Hepatocyte (in vitro differentiated cells): ENCODE measurements around the gene TFCP2L1. TPM values are rescaled to one million over a fixed set of nuclear protein-coding genes. Genes with fewer than 3 reads are reported as not detected.

Source experiments
- DNase-seq: peaks from one replicate; pipeline ENCODE4 v3.0.0-alpha.2; 2016; ENCODE audit warnings: low spot score
- H2AFZ ChIP-seq: fragments of 200-600 bp; sonication (generic); 2 replicates; pipeline ENCODE4 v1.6.0; 2016; ENCODE audit warnings: antibody characterized with exemption, mild to moderate bottlenecking
- H3K27ac ChIP-seq: fragments of 200-600 bp; sonication (generic); 2 replicates; pipeline ENCODE4 v1.5.1; 2016; ENCODE audit warnings: mild to moderate bottlenecking
- H3K27me3 ChIP-seq: fragments of 200-600 bp; sonication (generic); 2 replicates; pipeline ENCODE4 v1.6.1; 2016
- H3K36me3 ChIP-seq: fragments of 200-600 bp; sonication (generic); replicated peaks from 2 replicates; pipeline ENCODE4 v1.5.1; 2016; ENCODE audit warnings: low read depth; ENCODE audit not compliant: insufficient read depth
- H3K4me1 ChIP-seq: fragments of 200-600 bp; sonication (generic); 2 replicates; pipeline ENCODE4 v1.5.1; 2016; ENCODE audit warnings: mild to moderate bottlenecking, moderate library complexity; ENCODE audit not compliant: insufficient read depth
- H3K4me2 ChIP-seq: fragments of 200-600 bp; sonication (generic); 2 replicates; pipeline ENCODE4 v1.6.0; 2016
- H3K4me3 ChIP-seq: fragments of 200-600 bp; sonication (generic); 2 replicates; pipeline ENCODE4 v1.5.1; 2016; ENCODE audit warnings: mild to moderate bottlenecking
- H3K79me2 ChIP-seq: fragments of 200-600 bp; sonication (generic); 2 replicates; pipeline ENCODE4 v1.6.0; 2017; ENCODE audit warnings: mild to moderate bottlenecking
- H3K9me2 ChIP-seq: fragments of 200-600 bp; sonication (generic); replicated peaks from 2 replicates; pipeline ENCODE4 v1.6.0; 2017; ENCODE audit warnings: mild to moderate bottlenecking; ENCODE audit not compliant: insufficient read depth
- H3K9me3 ChIP-seq: fragments of 200-600 bp; sonication (generic); 2 replicates; pipeline ENCODE4 v1.5.1; 2016; ENCODE audit warnings: low read depth, mild to moderate bottlenecking
- H4K20me1 ChIP-seq: fragments of 200-600 bp; sonication (generic); 2 replicates; pipeline ENCODE4 v1.6.0; 2016; ENCODE audit warnings: mild to moderate bottlenecking; ENCODE audit not compliant: insufficient read depth, poor library complexity, severe bottlenecking
- CTCF ChIP-seq: fragments of 200-600 bp; sonication (generic); IDR thresholded peaks from 2 replicates; pipeline ENCODE4 v1.5.1; 2016; ENCODE audit warnings: antibody characterized with exemption, mild to moderate bottlenecking; ENCODE audit not compliant: poor library complexity
- EZH2 ChIP-seq: fragments of 200-600 bp; sonication (generic); IDR thresholded peaks from 2 replicates; pipeline ENCODE4 v1.6.1; 2016; ENCODE audit warnings: antibody characterized with exemption, mild to moderate bottlenecking, borderline replicate concordance
- EZH2phosphoT487 ChIP-seq: fragments of 200-600 bp; sonication (generic); IDR thresholded peaks from one replicate; pipeline ENCODE4 v1.6.1; 2018; ENCODE audit warnings: antibody characterized with exemption, mild to moderate bottlenecking, low read depth, moderate library complexity; ENCODE audit not compliant: unreplicated experiment, severe bottlenecking
- WGBS: methylation state at CpG from one replicate; pipeline ENCODE4 v1.1.6; 2016; ENCODE audit warnings: low lambda C conversion rate; ENCODE audit errors: missing lambda C conversion rate; 5-methylcytosine and 5-hydroxymethylcytosine counted together
- polyA plus RNA-seq: library from polyadenylated mRNA; unstranded; fragments of >200 nt; fragmentation: Nextera tagmentation; extraction: Ambion mirVana; gene quantifications from 2 replicates; pipeline ENCODE4 v1.2.1, GENCODE V29; 2016
- total RNA-seq: library from RNA; depleted of rRNA; stranded (reverse); fragments of >200 nt; gene quantifications from 2 replicates; pipeline ENCODE4 v1.2.3, GENCODE V29; 2014

The TFCP2L1 gene
- total and polyA plus RNA-seq, 2 experiments from 2014 or later: 1.1 to 2.5 TPM

GRCh38 chr2:121251497-121251896 is 33.5 kb downstream of the TFCP2L1 start:
- 98% methylated on average over 1 of the region's 1 CpG for WGBS
- H3K4me3 ChIP-seq: no peak overlapping the region

GRCh38 chr2:121248766-121249343 is 36.1 kb downstream of the TFCP2L1 start:
- Histone ChIP-seq H3K4me3 (no peak overlapping the region), H3K9me3 (no peaks in the 10 kb centered on the region), H2AFZ (no peak overlapping the region), H3K36me3 (no peaks in the 10 kb centered on the region), H3K4me2 (no peak overlapping the region), H3K4me1 (no peaks in the 10 kb centered on the region), H3K79me2 (no peaks in the 10 kb centered on the region), H3K9me2 (no peaks in the 10 kb centered on the region), H4K20me1 (no peaks in the 10 kb centered on the region), H3K27ac (no peak overlapping the region), H3K27me3 (no peaks in the 10 kb centered on the region)
- 93% methylated on average over 18 of the region's 18 CpGs for WGBS
- no peak for TF ChIP-seq EZH2phosphoT487
- TF ChIP-seq EZH2: no peak
- no peak for TF ChIP-seq CTCF
- DNase-seq: no peak

More at GRCh38 chr2:121251497-121251896, 33.5 kb downstream of the TFCP2L1 start:
- Histone ChIP-seq H3K9me2 (no peaks in the 10 kb centered on the region), H3K4me1 (no peaks in the 10 kb centered on the region), H3K36me3 (no peaks in the 10 kb centered on the region), H2AFZ (no peak overlapping the region), H3K4me2 (no peak overlapping the region), H3K27ac (no peak overlapping the region), H3K9me3 (no peaks in the 10 kb centered on the region), H4K20me1 (no peaks in the 10 kb centered on the region), H3K79me2 (no peaks in the 10 kb centered on the region), H3K27me3 (no peaks in the 10 kb centered on the region)
- no peak for DNase-seq
- no peak for TF ChIP-seq EZH2

- Histone ChIP-seq H4K20me1 (no peaks in the 10 kb centered on the region), H3K79me2 (no peaks in the 10 kb centered on the region), H3K36me3 (no peaks in the 10 kb centered on the region), H3K27ac (no peak overlapping the region), H3K9me3 (no peaks in the 10 kb centered on the region), H3K27me3 (no peaks in the 10 kb centered on the region), H3K9me2 (no peaks in the 10 kb centered on the region), H3K4me2 (no peak overlapping the region), H3K4me3 (no peak overlapping the region), H3K4me1 (no peaks in the 10 kb centered on the region), H2AFZ (no peak overlapping the region)
- WGBS: 93% methylated on average over 5 of the region's 5 CpGs
- no peak for DNase-seq
- TF ChIP-seq CTCF (no peak), EZH2phosphoT487 (no peak), EZH2 (no peak)
Measured at GRCh38 chr2:121247971-121248370, 37.0 kb downstream of the TFCP2L1 start.

GRCh38 chr2:121247534-121247933 is 37.5 kb downstream of the TFCP2L1 start:
- TF ChIP-seq EZH2 (no peak), EZH2phosphoT487 (no peak), CTCF (no peak)
- Histone ChIP-seq H3K4me2 (no peak overlapping the region), H3K36me3 (no peaks in the 10 kb centered on the region), H3K4me3 (no peak overlapping the region), H3K79me2 (no peaks in the 10 kb centered on the region), H4K20me1 (no peaks in the 10 kb centered on the region), H3K9me2 (no peaks in the 10 kb centered on the region), H2AFZ (no peak overlapping the region), H3K9me3 (no peaks in the 10 kb centered on the region), H3K4me1 (no peaks in the 10 kb centered on the region), H3K27ac (no peak overlapping the region), H3K27me3 (no peaks in the 10 kb centered on the region)
- 88% methylated on average over 4 of the region's 4 CpGs for WGBS
- DNase-seq: no peak
